G401 (cell line): ENCODE results near the gene VDAC1. TPM values are rescaled to one million over a fixed set of nuclear protein-coding genes. Genes with fewer than 3 reads are reported as not detected.

Source experiments
- DNase-seq: peaks from one replicate; pipeline ENCODE4 v3.0.0-alpha.2; 2015; ENCODE audit warnings: low spot score
- in situ Hi-C: cut with HindIII; loops from 2 replicates; pipeline ENCODE4 v1.10.0; 2016; ENCODE audit warnings: low sequenced_read_pairs, mixed read lengths
- total RNA-seq: library from RNA; depleted of rRNA; stranded (reverse); fragments of >200 nt; shearing (Covaris generic); gene quantifications from 2 replicates; pipeline ENCODE4 v1.2.3, GENCODE V29; 2014; rRNA removed

The VDAC1 gene
- total RNA-seq, 1 experiment from 2014 or later, result 470 TPM

DNA sequence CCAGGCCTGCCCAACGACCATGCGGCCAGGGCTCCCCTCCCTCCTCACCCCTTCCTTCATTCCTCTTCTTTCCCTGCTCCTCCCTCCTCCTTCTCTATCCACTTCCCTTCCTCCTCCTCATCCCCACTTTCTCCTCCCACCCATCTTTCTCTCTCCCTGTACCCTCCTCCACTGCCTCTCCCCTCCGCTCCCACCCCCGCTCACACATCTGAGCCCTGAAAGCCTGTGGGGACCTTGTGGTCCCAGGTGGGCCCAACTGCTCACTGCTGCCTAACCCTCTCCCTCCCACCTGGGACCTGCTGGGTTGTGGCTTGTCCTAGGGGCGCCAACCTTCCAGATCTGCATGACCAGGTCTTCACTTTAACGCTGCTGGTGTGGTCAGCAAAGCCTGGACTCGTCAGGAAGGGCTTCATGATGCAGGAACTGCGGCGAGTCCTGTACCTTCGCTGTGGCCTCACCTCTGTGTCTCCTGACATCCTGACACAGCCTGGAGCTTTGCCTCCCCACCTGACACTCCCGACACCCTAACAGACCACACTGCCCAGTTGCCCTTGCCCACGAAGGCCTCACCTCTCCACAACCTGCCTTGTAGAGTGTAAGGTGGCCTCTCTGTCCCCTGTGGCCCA, 71.0 kb downstream of the VDAC1 start:
- no peak for DNase-seq
- in situ Hi-C loops, result no loop called here

DNA sequence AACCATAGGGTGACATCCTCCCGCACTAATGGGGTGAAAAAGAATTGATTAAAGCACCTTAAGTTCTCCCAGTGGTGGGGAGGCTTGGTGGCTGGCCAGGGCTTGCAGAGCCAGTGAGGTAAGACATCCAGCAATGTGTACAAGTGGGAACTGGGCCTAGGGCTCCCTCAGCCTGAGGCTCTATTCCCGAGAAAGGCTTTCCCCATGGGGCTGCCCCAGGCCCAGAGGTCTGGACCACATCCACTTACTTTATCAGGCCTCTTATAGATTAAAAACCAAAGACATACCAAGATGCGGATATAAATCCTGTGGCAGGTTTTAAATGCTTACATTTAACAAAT, 71.6 kb downstream of the VDAC1 start:
- in situ Hi-C loops, result no loop called here
- DNase-seq, result no peak

DNA sequence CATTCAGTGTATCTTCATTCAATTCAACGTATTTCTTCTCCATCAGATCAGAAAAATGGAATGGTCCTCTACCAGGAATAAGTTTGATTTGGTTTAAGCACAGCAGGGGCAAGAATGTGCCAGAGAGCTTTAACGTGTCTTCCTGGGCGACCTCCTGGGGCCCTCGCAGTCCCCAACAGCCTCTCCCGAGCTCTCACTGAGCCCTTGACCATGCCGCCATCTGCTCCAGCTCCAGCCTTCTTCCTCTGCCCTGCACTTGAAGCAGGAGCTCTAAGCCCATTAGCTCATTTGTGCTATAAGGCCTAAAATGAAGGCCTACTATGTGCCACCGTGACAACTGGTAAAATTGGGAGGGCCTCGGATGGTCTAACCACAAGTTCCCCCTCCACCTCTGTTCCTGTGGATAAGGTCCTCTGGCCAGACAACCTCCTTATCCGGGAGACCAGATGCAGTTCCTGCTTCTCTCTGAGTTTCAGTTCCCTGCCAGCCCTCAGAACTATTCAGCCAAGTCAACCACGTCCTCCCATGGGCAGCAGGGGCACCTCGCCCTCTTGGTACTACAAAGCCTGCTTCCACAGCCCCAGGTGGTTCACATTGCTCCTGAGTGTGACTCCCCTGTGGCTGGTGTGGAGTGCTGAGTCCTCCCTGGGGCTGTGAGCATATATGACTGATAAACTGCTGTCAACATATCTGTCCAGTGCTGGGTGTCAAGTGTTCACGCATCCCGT, 72.2 kb downstream of the VDAC1 start:
- no peak for DNase-seq
- in situ Hi-C loops, result no loop called here

DNA sequence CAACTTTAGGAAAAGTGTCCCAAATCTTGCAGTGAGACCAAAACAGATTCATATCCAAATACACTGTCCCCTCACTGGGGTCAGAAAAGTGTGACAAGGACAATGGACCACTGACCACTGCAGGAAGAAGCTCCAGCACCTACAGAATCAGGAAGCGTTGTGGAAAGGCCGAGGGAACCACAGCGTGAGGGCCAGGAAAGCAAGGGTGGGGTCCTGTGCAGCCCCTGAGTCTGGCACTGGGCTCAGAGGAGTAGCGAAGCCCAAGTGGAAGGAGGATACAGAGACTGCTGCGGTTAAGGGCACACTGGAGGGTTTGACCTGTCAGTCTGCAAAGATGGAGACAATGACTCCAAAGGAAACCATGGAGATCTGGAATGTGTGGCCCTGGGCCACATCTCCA, 73.2 kb downstream of the VDAC1 start:
- DNase-seq, result no peak
- in situ Hi-C loops, result no loop called here

DNA sequence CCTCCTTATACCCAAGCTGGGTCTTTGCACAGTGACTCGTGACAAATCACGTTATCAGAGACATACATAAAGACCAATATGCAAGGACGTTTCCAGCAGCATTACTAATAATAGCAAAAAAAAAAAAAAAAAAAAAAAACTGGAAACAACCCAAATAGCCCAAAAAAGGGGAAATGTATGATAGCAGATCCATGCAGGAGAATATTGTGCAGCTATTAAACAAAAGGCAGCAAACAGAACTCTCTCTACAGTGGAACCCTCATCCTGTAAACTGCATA, 74.0 kb downstream of the VDAC1 start:
- DNase-seq, result no peak
- in situ Hi-C loops, result no loop called here

DNA sequence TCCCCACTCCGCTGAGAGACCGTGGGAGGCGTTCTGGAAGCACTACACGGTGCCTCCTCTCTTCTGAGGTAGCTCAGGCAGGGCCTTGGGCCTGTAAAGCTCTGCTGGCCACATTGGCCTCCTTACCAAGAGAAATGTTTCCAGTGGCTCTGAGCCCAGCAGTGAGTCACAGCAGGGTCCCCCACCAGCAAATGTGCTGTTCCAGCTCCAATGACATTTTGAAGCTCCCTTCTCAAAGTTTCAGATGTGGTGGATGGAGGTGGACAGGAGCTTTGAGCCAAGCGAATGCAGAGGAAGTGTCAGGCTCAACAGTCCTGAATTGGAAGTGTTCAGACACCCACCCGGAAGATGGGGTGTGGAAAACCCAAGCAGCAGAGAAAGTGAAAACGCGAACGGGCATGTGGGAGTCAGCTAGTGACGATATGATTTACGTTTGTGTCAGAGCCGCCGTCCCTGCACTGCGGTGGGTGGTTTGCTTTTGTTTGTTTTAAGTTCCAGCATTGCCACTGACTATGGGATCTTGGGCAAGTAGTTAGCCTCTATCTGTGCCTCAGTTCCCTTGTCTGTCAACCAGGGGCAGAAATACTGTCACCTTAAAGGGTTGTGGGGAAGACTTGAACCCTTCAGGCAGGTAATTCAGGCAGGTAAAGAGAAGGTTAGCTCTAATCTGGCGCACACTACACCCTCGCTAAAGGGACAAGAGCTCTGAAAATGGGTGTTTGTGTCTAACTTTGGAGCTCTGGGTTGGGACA, 74.5 kb downstream of the VDAC1 start:
- DNase-seq, result no peak
- in situ Hi-C loops, result no loop called here

DNA sequence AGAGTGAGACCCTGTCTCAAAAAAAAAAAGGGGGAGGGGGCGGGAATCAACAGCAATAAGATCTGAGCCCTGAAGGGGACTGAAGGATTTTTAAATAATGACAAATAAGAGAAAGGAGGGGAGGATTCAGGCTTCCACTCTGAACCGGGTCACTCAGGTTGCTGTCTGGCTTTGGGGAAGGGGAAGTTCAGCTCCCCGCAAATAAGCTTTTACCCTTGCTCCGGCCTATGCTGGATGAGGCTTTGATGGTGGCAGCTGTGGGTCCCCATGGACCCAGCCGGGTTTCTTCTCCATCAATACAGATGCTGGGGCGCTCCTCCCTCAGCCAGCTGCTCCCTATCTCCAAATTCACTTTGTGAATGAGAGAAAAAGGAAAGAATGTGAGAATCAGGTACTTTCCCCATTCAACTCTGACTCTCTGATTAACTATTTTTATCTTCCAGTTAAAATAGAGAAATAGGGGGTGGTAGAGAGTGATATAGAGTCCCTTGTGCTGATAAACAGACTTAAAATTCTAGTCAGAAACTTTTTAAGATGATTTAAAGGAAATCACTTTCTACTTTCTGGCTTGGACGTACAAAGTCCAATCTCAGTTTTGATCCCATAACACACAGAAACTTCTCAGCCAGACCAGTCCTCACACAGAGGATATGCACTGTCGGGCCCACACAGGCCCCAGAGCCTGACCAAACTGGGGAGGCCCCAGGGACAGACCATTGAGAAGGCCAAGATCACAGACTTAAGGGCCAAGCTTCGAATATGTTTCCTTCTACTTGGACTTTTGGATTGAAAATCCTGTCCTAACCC, 76.0 kb downstream of the VDAC1 start:
- DNase-seq, result no peak
- in situ Hi-C loops, result no loop called here

DNA sequence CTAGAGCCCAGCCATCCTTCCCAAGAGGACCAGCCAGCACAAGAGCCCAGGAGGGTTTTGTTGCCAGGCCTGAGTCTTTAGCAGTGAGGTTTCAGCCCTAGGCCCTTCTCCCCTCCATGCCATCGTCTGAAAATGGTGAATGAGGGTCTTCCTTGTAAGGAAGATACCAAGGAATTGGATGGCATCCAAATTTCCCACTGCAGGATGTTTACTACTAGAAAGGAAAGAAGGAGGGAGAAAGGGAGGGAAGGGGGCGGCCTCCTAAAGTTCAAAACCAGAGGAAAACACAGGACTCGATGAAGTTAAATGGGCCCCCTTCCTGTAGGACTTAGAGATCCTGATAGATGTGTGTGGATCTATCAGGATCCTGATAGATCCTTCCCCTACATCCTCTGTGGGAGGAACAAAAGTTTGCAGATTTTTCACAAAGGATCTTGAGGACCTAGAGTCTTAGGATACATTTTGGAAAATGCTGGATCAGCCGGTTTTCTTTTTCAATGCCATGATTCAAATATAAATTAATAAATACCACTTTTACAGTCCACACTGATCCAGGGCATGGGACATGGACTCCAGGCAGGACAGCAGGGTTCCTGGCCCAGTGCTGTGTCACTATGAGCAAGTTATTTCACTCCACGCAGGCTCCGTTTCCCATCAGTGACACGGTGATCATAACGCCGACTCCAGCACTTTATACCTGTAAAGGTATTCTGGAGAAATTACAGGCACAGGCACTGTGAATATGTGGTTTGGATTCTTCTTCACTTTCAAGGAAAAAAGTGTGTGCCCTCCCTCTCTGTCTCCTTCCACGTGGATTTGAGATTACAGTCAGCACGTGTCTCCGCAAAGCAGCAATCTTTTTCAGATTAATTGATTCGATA, 77.2 kb downstream of the VDAC1 start:
- no peak for DNase-seq

DNA sequence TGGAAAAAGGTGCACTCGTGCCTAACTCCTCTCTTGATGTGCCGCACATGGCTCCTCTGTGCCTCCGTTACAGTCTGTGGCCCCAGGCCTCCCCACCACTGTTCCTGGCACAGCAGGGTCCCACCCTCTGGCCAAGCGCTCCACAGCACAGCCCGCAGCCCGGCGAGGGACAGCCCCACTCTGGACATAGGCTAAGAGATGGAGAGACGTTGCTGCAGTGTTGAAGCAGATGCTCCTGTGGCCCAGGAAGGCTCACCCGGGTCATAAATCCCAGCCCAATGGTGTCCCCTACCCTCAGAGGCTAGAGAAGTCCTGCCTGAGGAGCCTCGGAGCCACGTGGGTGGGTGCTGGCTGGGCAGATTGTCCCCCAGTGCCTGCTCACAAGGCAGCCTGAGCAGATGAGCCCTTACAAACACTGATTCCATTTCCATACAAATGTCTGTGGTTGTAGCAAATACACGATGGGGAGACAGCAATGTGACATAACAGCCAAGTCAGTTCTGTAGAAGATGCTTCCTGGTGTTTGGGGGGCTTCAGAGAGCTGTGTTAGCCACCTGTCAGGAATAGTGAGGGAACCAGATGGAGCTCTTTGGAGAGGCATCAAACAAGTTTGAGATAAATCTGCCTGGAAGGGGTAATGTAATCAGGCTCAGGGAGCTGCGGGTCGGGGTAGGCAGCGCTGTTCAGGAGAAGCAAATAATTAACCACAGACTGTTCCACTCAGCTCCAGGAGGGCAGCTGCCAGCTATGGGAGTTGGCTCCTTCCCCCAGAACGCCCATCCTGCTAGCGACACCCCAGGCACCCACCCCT, 78.1 kb downstream of the VDAC1 start:
- DNase-seq, result no peak
- in situ Hi-C loops, result no loop called here

More for the DNA sequence above, 77.2 kb downstream of the VDAC1 start:
- in situ Hi-C loops, result no loop called here

DNA sequence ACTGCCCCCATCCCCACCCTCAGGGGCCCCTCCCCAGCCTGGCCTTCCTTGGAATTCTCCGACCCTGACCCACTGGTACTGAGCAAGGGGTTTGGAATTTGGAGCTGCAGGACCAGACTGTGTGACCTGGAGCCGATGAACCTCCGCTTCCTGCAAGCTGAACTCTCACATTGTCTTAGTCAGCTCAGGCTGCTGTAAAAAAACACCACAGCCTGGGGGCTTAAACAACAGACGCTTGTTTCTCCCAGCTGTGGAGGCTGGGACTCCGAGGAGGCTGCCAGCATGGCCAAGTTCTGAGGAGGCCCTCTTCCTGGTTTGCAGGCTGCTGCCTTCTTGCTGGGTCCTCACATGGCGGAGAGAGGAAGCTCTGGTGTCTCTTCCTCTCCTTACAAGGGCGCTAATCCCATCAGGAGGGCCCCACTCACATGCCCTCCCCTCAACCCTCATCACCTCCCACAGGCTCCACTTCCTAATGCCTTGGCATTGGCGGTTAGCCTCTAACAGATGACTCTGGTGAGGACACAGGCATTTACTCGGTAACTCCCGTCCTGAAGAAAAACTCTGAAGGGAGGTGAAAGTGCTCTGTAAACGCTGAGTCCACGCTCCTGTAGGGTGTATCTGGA, 78.8 kb downstream of the VDAC1 start:
- in situ Hi-C loops, result no loop called here
- no peak for DNase-seq

DNA sequence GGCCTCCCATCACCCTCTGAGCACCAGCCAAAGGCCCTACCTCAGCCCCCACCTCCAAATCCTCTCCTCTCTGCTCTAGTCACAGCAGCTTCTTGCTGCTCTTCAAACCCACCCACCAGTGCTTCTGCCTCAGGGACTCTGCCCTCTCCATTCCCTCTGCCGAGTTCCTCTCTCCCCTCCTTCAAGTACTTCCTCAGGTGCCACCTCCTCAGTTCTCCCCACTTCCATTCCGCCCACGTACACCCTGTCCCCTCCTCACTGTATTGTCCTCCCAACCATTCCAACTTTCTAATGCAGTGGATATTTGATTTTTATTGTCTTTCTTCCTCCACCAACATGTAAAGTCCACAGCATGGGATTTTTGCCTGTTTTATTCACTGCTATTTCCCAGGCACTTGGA, 79.5 kb downstream of the VDAC1 start:
- no peak for DNase-seq
- in situ Hi-C loops, result no loop called here

DNA sequence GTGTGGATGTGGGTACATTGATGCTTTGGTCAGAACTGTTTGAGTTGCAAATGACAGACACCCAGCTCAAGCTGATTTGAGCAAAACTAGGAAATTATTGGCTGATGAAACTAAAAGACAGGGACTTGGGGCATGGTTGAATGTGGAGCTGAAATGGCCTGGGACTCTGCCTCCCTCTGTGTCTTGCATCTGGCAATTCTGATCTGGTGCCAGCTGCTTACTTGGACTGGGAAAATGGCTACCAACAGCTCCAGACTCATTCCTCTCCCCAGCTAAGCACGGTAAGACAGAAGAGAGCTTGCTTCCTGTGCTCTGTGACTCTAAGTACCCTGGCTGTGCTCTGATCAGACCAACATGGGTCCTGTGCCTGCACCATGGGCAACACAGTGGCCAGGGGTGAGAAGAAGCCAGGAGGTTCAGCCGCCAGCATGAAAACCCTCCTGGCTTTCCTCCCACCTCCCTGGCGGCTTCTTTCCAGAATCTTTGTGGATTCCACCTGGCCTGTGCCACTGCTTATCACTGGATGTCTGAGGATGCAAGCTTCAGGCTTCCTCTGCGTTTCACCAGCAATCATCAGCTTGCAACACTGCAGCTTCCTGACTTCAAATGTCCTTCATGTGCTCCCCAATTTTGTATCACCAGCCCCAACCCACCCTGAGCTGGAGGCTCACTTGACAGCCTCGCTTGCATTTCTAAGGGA, 80.4 kb downstream of the VDAC1 start:
- in situ Hi-C loops, result no loop called here
- DNase-seq, result peak; percentile 85

DNA sequence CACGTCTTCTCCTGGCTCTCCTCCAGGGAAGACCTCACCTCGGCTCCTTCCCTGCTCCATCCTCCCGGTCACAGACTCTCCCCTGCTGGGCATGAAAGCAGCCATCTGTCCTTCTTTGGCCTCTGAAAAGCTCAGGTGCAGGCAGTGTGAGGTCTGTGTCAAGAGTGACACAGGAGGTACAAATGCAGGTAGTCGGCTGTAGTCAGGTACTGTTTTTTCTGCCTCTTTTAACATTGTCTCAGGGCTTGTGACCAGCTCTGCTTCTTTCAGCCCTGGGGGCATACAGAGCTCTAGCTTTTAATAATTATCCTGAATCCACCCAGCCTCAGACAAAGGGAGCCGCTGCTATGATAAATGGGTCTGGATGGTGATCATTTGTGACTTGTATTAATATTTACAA, 82.8 kb downstream of the VDAC1 start:
- peak; percentile 91 for DNase-seq
- in situ Hi-C loops, result no loop called here

Other genes with a start within 250 kb of the VDAC1 start
- gene C5orf15, start 36.4 kb downstream of the VDAC1 start, total RNA-seq, result 75.1 and 90.7 TPM in 2 replicates
- gene TCF7, start 109.7 kb upstream of the VDAC1 start, total RNA-seq, result 5.0 and 11.1 TPM in 2 replicates
- gene SKP1, start 172.0 kb upstream of the VDAC1 start, total RNA-seq, result 396 and 436 TPM in 2 replicates
- gene PPP2CA, start 221.1 kb upstream of the VDAC1 start, total RNA-seq, result 304 and 405 TPM in 2 replicates